GM12874 (cell line): ENCODE data around the gene FRMD5.

ENCODE experiments used
- CTCF ChIP-seq: IDR thresholded peaks from 2 replicates; pipeline ENCODE4 v1.5.1; 2011; ENCODE audit warnings: low read depth, mild to moderate bottlenecking, control low read depth, low read length, moderate library complexity; ENCODE audit not compliant: insufficient read depth

The FRMD5 gene

GRCh38 chr15:44093836-44094235 lies 101.2 kb downstream of the FRMD5 start:
- TF ChIP-seq CTCF: no peak

- TF ChIP-seq CTCF: no peak
Observed at GRCh38 chr15:44092221-44092620, 102.8 kb downstream of the FRMD5 start.

GRCh38 chr15:44087578-44088465 lies 107.2 kb downstream of the FRMD5 start:
- TF ChIP-seq CTCF: no peak

- no peak for TF ChIP-seq CTCF
Observed at GRCh38 chr15:44084770-44085169, 110.3 kb downstream of the FRMD5 start.

- TF ChIP-seq CTCF: no peak
Observed at GRCh38 chr15:44084171-44084570, 110.9 kb downstream of the FRMD5 start.

GRCh38 chr15:44082558-44083157 lies 112.4 kb downstream of the FRMD5 start:
- no peak for TF ChIP-seq CTCF

GRCh38 chr15:44081026-44082013 lies 113.8 kb downstream of the FRMD5 start:
- no peak for TF ChIP-seq CTCF
